ENCODE data around the gene SH3D21.

GRCh38 chr1:36298640-36299039, 7.5 kb upstream of the SH3D21 start:
- no peak for TF ChIP-seq POLR2AphosphoS5 (IDR thresholded peaks at IDR 0.05)
- TF ChIP-seq TAF1 (IDR thresholded peaks at IDR 0.05; ENCODE audit: low read depth): no peak
- TF ChIP-seq CTCF (IDR thresholded peaks at IDR 0.05; ENCODE audit: poor library complexity, severe bottlenecking): no peak
- TF ChIP-seq EZH2 (IDR thresholded peaks at IDR 0.05; ENCODE audit: borderline replicate concordance, insufficient read depth, low read length, poor library complexity, severe bottlenecking): no peak

Measured in neural cell (in vitro differentiated cells).